ENCODE results near the gene AZIN2.
A peak's percentile ranks its signal among the peaks of the same experiment; 100 is the strongest.
"Not testable (repeated sequence)": the region's sequence is repeated elsewhere in the genome, so short reads cannot be mapped to it uniquely, and the experiment has no call there.

The AZIN2 gene

DNA sequence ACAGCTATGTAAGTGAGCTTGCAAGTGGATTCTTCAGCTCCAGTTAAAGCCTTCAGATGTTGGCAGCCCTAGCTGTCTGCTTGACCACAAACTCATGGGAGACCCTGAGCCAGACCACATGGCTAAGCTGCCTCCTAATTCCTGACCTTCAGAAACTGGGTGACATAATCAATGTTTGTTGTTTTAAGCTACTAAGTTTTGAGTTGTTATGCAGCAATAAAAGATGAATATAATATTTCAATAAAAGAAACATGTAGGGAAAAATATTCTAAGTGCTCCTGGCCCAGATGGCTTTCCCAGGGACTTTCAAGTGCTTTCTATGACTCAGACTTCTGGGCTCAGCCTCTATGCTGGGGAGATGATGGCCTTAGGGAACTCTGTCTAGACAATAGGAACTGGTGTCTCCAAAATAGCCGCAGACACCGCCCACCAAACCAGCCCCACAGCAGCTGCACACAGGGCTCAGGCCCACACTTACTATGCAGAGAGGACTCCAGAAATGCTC is 20.3 kb upstream of the AZIN2 start:
- no peak for DNase-seq

DNA sequence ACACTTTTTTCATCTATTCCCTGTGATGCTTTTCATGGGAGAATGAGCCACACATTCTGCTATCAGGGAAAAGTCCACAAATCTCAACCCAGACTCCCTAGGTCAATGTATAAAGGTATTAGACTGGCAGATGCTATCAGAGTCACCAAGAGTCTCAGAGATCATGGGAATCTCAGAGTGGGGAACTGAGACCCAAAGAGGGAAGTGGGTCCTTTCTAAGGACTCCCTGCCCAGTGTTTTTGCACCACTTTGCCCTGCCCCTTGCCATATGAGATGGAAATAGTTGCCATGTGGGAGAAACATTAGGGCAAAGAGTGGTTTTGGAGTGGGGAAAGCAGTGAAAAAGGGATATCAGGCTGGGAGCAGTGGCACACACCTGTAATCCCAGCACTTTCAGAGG is 19.1 kb upstream of the AZIN2 start:
- no peak for DNase-seq

DNA sequence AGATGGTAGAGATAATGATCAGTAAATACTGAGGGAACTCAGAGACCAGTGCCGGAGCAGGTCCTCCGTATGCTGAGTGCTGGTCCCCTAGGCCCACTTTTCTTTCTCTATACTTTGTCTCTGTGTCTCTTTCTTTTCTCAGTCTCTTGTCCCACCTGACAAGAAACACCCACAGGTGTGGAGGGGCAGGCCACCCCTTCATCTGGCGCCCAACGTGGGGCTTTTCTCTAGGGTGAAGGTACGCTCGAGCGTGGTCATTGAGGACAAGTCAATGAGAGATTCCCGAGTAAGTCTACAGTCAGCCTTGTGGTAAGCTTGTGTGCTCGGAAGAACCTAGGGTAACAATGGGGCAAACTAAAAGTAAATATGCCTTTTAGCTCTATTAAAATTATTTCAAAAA is 16.7 kb upstream of the AZIN2 start:
- DNase-seq = not testable (repeated sequence)

DNA sequence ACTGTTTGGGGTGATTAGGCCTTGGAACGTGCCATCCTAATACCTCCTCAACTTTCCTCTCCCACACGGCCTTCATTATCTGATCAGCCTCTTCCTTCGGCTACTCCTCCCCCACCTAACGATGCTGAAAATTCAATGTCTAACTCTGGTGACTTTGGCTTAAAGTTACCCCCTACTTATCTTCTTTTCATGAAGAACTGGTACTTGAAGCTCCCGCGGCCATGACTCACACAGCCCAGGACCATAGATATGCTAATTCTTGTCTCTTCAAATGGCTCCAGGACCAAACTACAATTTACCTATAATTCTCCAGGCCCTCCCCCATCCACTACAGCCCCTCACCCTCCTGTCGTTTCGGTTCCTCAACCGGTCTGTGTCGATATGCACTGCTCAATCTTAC is 15.7 kb upstream of the AZIN2 start:
- DNase-seq = no peak

DNA sequence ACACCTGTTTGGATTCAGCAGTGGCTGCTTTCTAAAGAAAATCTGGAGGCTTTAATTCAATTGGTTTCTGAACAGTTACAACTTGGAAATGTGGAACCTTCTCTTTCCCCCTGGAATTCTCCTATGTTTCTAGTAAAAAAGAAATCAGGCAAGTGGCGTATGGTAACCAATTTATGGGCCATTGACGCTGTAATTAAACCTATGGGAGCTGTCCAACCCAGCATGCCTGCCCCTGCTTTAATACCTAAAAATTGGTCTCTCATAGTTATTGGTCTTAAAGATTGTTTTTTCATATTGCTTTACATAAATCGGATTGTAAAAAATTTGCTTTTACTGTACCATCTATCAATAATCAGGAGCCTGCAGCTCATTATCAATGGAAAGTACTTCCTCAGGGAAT is 14.5 kb upstream of the AZIN2 start:
- DNase-seq = not testable (repeated sequence)

DNA sequence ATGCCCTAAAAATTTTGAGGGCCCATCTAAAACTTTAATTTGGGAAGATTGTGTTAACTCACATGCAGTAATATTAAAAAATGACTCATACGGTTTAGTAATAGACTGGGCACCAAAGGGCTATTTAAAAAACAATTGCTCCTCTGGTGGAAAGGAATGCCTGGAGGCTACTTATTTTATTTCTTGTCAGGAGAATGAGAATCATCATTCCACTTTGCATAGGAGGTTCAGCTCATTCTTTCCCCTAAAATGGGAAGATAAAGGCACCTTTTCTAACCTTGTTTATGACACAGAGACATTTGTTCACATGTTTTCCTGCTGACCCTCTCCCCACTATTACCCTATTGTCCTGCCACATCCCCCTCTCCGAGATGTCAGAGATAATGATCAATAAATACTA is 12.8 kb upstream of the AZIN2 start:
- DNase-seq = not testable (repeated sequence)

DNA sequence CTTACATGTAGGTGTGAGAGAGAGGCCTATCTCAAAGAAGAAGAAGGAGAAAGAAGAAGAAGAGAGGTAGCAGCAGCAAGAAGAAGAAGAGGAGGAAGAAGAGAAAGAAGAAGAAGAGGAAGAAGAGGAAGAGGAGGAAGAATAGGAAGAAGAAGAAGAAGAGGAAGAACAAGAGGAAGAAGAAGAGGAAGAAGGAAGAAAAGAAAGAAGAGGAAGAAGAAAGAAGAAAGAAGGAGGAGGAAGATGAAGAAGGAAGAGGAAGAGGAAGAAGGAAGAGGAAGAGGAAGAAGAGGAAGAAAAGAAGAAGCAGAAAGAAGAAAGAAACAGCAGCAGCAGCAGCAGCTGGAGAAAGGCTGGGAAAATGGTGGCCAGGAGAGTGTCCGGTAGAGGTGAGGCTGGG is 10.3 kb upstream of the AZIN2 start:
- DNase-seq = no peak

DNA sequence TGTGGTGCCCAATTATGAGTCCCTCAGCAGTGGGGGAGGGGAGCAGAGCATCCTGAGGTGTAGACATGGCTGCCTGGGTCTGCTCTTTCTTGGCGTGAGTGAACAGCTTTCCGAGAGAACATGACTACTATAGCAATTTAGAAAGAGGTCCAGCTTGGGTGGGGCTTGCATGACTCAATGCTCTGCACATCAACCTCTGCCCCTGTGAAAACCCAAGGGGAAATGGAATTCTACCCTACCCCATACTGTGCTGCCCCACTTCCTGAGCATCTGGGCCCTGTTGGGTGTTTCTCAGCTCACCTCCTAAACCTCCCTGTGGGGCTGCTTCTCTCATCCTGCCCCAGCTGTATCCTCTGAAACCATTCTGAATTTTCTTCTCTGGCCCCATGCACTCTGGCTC is 8.2 kb upstream of the AZIN2 start:
- no peak for DNase-seq

DNA sequence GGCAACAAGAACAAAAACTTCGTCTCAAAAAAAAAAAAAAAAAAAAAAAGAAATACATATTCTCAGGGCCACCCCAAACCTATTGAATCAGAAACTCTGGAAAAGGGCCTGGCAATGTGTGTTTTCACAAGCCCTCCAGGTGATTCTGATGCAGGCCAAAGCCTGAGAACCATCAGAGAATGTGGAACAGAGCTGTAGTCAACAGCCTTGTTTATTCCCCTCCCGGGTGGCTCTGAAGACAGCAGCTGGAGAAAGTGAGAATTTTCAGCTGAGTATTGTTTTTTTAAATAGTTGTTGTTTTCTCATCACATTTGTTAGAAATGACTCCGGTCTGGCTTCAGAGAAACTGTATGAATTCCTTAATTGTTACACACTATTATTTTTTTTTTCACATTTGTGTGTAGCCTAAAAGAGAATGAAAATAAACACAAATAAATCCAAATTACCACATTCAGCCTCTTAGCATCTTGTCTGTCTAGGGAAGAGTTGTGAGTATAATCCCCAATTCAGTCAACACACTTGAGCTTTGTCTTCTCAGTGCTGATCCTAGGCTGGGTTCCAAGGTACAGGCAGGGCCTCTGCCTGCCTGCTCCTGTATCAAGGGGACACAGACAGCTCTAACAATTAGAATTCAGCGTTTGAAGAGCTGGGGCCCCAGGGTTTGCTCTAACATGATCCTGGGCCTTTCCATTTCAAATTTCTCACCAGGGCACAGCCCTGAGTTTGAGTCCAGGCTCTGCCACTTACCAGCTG is 6.6 kb upstream of the AZIN2 start:
- DNase-seq = no peak

DNA sequence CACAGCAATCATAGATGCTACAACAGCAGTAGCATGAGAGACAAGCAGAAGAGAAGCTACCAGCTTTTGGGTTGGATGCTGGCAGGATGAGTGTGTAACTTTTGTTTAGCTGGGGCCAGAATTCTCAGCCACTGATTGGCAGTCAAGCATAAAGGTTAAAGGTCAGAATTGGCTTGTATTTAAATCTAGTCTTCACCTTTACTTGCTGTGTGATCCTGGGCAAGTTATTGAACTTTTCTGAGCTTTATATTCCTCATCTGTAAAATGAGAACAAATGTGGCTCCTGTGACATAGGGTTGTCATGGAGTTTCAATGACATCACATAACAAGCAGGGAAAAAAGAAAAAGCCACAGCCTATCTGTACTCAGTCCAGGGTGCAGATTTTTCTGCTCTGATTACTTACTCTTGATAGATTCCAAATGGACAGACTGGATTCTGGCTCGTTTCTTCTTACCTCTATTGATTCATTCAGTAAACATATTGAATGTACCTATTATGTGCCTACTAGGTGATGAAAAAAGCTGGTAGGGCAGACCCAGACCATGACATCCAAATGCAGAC is 2.8 kb upstream of the AZIN2 start:
- no peak for DNase-seq

DNA sequence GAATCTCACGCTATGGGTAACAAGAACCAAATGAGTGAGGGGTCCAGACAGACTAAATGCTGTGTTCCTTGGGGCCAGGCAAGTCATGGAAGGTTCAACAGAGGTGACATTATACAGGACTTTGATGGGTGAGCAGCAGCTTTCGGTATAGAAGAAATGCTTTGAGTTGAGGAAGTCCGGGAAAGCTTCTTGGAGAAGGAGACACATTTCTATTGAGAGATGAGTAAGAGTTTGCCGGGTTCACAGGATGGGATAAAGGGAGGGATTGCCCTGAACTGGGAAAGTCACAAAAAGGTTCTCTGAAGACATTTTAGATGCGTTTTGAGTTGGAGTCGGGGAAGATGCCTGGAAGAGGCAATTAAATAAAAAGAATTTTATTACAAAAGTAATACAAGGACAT is 580 bp upstream of the AZIN2 start:
- no peak for DNase-seq

DNA sequence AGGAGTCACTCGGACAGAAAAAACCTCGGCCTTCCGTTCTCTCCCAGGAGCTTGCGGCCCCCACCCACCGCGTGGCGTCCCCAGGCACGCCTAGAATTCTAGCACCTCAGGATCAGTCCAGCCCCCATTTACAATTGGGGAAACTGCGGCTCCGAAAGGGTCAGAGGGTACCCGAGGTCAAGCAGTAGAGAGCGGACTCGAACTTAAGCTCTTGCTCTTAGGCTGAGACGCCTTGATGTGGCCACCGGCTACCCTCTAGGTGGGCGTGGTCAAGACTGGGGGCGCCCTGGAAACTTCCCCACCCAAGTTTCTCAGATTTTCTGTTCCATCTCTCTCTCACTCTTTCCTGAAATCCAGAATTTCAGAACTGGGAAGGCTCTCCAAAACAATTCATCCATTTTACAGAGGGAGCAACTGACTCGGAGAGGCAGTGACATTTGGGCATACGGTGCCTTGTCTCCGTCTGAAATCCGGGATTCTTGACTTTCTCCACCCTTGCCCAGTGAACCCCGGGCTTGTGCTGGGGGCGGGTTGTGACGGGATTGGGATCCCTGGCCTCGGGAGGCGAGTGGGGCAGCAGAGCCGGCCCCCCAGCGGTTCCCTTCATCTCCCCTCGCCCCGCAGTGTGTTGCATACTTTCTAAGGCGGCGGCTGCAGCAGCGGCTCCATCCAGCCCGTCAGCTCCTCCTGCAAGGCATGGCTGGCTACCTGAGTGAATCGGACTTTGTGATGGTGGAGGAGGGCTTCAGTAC is 777 bp downstream of the AZIN2 start:
- DNase-seq = no peak

DNA sequence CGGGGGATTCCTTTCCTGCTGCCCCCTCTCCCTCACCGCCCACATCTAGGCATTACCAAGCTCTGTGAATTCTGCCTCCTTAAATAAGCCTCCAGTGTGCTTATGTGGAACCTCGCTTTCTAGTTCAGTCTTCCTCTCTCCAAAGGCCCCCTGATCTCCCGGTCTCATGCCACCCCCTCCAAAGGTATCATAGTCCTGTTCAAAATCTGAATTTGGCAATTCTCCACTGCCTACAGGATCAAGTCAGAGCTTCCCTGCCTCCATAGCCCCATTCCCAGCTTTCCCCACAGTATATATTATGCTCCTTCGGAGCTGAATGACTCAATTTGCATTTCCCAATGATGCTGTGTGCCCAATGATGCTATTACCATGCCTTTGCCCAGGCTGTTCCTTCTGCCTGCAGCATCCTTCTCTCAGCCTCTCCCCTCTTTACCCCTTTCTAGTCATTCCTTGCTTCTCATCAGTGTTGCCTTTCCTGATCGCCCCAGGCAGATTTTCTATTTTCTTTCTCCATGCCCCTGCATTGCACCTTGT is 1.7 kb downstream of the AZIN2 start:
- no peak for DNase-seq

DNA sequence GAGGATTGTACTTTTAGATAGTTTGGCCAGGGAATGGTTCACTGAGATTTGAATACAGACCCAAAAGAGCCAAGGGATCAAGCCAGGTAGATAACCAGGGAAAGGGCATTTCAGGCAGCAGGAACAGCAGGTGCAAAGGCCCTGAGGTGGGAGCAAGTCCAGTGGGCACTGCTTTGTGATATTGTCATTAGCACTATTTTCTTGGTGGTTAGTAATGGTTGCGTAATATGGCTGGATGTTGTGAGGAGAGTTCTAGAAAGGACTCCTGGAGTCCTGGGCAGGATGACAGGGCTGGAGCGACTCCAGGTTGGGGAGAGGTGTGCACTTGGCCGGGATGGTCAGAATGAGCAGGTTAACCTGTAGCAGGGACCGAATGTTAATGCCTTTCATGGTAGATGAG is 4.4 kb downstream of the AZIN2 start:
- no peak for DNase-seq

DNA sequence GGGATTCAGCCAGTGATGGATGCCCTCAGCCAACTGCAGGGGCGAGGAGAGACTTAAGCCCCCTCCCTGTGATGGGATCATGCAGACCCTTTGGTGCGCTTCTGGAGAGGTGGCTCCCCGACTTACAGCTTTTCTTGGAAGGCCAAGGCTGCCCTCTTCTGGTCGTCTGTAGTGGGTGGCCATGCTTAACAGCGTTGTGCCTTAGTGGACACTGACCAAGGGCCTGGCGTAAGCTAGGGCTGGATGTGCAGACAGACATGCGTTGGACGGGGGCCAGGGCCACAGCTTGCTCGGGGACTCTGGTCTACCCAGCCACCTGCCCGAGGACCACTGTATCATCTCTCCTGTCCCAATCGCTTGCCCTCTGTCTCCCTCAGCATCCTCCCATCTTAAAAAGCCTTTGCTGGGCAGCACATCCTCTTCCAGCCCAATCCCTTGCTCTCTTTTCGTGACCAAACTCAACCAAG is 5.5 kb downstream of the AZIN2 start:
- DNase-seq = peak; percentile 75

DNA sequence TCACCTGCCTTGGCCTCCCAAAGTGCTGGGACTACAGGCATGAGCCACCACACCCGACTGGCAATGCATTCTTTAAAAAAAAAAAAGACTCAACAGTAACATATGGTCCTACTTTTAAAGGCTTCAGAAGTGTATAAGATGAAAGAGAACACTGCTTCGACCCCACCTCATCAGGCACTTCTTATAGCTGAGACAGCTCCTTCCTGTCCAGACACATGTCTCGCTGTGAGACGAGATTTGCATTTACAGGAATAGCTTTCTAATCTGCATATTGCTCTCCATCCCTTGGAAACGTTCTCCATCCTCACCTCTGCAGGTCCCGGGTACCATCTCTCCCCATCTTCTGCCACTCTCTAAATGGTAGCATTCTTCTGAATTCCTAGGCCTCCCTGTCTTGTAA is 6.7 kb downstream of the AZIN2 start:
- DNase-seq = no peak

DNA sequence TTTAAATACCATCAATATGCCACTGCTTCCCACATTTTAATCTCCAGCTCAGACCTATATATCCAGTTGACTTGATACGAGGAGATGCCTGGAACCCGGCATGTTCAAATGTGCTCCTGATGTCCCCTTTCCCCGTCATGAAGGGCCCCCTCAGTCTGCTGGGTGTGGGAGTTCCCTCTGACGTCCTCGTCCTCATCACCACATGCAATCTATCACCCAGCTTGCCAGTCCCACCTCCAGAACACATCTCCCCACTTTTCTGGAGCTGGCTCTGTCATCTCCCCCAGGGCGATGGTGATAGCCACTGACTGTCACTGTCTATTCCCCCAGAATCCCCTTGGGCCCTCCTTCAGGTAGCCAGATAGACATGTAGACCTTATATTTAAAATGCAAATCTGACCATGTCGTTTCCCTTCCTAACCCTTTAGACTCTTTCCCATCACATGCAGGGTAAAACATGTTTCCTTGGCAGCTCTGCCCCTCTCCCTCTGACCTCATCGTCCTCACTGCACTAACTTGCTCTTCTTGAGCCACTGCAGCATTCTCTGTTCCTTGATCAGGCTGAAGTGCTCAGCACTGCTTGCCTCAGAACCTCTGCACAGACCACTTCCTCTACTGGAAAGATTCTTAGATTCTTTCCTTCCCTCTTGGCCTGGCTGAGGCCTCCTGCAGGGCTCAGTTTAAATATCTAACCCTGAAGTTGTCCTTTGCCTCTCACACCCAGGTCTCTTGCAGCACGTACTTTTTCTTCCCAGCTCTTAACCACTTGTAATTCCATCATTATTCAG is 7.4 kb downstream of the AZIN2 start:
- no peak for DNase-seq

DNA sequence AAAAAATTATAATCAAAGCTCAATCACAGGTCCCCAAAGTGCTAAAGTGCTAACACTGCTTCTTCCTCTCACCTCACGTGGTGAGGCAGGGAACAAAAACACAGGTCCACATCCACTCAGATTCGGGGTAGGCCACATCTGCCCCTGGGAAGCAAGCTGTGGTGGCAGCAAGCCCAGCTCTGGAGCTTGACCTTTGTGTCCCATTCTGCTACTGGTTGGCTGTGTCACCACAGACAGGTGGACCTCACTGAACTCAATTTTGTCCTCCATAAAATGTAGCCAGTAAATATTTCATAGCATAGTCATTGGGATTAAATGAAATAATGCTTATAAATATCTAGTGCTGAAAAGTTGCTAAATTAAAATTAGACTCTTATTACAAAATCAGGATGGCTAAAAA is 8.5 kb downstream of the AZIN2 start:
- no peak for DNase-seq

DNA sequence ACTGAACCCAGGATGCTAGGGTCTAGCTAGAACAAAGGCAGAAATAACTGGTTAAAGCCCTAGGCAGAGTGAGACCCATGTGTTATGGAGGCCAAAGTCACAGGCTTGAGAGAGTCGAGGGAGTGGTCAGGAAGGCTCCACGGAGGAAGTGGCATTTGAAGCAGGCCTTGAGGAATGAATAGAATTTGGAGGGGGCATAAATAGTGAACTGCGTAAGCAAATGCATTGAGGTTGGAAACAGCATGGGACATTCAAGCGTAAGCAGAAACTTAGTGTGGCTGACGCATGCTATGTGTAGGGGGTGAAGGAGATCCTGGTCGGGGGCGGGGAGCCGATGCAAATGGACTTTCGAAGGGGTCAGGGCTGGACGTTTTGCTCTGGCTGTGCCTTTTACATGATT is 11.5 kb downstream of the AZIN2 start:
- DNase-seq = no peak

DNA sequence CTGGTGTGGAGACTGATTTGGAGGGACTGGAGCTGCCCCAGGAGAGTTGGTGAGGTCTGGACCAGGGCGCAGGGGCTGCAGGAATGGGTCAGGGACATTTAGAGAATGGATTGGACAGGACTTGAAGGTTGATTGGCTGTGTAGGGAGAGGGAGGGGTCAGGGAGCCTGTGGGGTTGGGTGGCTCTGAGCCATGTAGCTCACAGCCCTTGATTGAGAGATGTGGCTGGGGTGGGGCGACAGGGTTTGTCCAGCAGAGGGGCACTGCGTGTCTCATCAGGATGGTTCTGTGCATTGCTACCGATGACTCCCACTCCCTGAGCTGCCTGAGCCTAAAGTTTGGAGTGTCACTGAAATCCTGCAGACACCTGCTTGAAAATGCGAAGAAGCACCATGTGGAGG is 12.1 kb downstream of the AZIN2 start:
- DNase-seq = no peak

DNA sequence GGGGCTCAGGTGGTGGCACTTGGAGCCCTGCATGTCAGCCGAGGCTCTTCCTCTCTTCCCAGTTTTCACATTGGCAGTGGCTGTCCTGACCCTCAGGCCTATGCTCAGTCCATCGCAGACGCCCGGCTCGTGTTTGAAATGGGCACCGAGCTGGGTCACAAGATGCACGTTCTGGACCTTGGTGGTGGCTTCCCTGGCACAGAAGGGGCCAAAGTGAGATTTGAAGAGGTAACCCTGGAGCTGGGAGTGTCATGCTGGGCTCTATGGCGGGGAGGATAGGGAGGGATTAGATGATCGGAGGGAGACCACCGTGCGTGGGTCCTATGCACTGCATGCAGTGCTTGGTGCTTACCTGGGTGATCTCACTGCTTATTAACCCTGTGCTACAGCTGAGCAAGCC is 13.5 kb downstream of the AZIN2 start:
- DNase-seq = no peak

DNA sequence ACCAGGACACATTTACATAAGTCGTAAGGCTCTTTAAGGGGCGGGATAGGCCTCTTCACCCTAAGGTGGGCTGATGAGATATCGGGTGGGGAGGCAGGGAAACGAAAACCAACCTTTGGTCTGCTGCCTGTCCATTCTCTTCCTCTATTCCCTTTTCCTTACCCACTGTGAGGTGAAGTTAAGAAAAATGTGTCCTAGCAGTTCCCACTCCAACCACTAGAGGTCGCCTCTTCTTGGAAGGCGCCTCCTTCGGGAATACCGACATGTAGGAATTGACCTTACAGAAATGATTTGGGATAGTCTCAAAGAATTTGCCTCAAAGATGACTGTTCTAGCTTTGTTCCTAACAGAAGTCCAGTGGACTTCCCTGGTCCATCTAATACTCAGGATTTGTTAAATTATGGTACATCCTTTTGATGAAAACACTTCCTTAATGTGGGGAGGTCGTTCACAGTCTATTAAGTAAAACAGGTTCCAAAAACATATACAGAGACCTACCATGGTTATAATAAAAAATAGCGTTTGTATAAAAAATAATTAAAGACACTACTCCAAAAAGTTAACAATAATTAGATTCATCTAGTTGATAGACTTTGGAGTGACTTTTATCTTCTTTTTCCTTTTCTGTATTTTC is 14.1 kb downstream of the AZIN2 start:
- DNase-seq = peak; percentile 74
